SJSA1 (cell line): ENCODE results near the gene TPRX2. TPM values are rescaled to one million over a fixed set of nuclear protein-coding genes. Genes with fewer than 3 reads are reported as not detected.
"Not testable (repeated sequence)": the region's sequence is repeated elsewhere in the genome, so short reads cannot be mapped to it uniquely, and the experiment has no call there.

ENCODE experiments used
- DNase-seq, 2 experiments: peaks; one replicate each; pipeline ENCODE4 v3.0.0-alpha.2; 2015 to 2020; ENCODE audit warnings: low spot score in 2 of 2, low read depth in 1 of 2
- H3K27ac ChIP-seq: fragments of 250-450 bp; sonication (Bioruptor Pico); 2 replicates; pipeline ENCODE4 v1.5.1; 2020; ENCODE audit warnings: mild to moderate bottlenecking, moderate library complexity
- H3K27me3 ChIP-seq: fragments of 250-450 bp; sonication (Bioruptor Pico); replicated peaks from 2 replicates; pipeline ENCODE4 v1.5.1; 2020; ENCODE audit warnings: mild to moderate bottlenecking, moderate library complexity
- H3K36me3 ChIP-seq: fragments of 250-450 bp; sonication (Bioruptor Pico); 2 replicates; pipeline ENCODE4 v1.5.1; 2020; ENCODE audit warnings: mild to moderate bottlenecking
- H3K4me1 ChIP-seq: fragments of 250-450 bp; sonication (Bioruptor Pico); replicated peaks from 2 replicates; pipeline ENCODE4 v1.6.1; 2021; ENCODE audit warnings: mild to moderate bottlenecking
- H3K4me3 ChIP-seq: fragments of 250-450 bp; sonication (Bioruptor Pico); 2 replicates; pipeline ENCODE4 v1.5.1; 2020; ENCODE audit warnings: mild to moderate bottlenecking
- H3K9me3 ChIP-seq: fragments of 250-450 bp; sonication (Bioruptor Pico); replicated peaks from 2 replicates; pipeline ENCODE4 v1.5.1; 2020; ENCODE audit warnings: mild to moderate bottlenecking
- total RNA-seq: library from RNA; depleted of rRNA; stranded (reverse); fragments of >200 nt; shearing (Covaris generic); gene quantifications from 2 replicates; pipeline ENCODE4 v1.2.3, GENCODE V29; 2014; rRNA removed

The TPRX2 gene
- not detected in 2 replicates for total RNA-seq

- not testable (repeated sequence) for H3K4me3 ChIP-seq, H3K36me3 ChIP-seq, H3K9me3 ChIP-seq, H3K27ac ChIP-seq, H3K27me3 ChIP-seq, H3K4me1 ChIP-seq, DNase-seq
Measured at GRCh38 chr19:47858646-47859285, at the start of gene TPRX2. TSS of gene TPRX2 (plus strand) at chr19:47859235. CDS start at chr19:47859247, 12 bp downstream.

- no peak overlapping the region for H3K27ac ChIP-seq
- peak; percentile 24 to 85 for DNase-seq
- H3K4me3 ChIP-seq: no peak overlapping the region
- no peaks in the 10 kb centered on the region for H3K27me3 ChIP-seq
- H3K4me1 ChIP-seq: no peaks in the 10 kb centered on the region
- no peaks in the 10 kb centered on the region for H3K9me3 ChIP-seq
- no peaks in the 10 kb centered on the region for H3K36me3 ChIP-seq
Measured at GRCh38 chr19:47813304-47813994, 45.6 kb upstream of the TPRX2 start.

DNA sequence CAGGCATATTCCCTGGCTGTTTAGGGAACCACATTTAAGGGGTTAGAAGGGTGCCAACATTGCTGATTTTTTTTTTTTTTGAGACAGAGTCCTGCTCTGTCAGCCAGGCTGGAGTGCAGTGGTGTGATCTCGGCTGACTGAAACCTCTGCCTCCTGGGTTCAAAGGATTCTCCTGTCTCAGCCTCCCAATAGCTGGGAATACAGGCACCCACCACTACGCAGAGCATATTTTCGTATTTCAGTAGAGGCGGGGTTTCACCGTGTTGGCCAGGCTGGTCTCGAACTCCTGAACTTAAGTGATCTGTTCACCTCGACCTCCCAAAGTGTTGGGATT lies 45.1 kb upstream of the TPRX2 start:
- H3K4me3 ChIP-seq: no peak overlapping the region
- no peak for DNase-seq
- no peak overlapping the region for H3K27ac ChIP-seq
- H3K9me3 ChIP-seq: no peaks in the 10 kb centered on the region
- H3K4me1 ChIP-seq: no peaks in the 10 kb centered on the region
- H3K27me3 ChIP-seq: peaks cover 1% of the 10 kb centered on the region; the same call in 1 of the 2 replicates
- H3K36me3 ChIP-seq: no peaks in the 10 kb centered on the region

- not testable (repeated sequence) for H3K27ac ChIP-seq, H3K9me3 ChIP-seq, H3K4me3 ChIP-seq, H3K4me1 ChIP-seq, DNase-seq, H3K36me3 ChIP-seq
- H3K27me3 ChIP-seq: peaks cover 16% of the 10 kb centered on the region
Measured at GRCh38 chr19:47816270-47816669, 42.8 kb upstream of the TPRX2 start.

GRCh38 chr19:47818221-47818620 lies 40.8 kb upstream of the TPRX2 start:
- H3K27ac ChIP-seq, DNase-seq, H3K9me3 ChIP-seq, H3K4me3 ChIP-seq, H3K4me1 ChIP-seq, H3K36me3 ChIP-seq: not testable (repeated sequence)
- H3K27me3 ChIP-seq: peaks cover 24% of the 10 kb centered on the region

DNA sequence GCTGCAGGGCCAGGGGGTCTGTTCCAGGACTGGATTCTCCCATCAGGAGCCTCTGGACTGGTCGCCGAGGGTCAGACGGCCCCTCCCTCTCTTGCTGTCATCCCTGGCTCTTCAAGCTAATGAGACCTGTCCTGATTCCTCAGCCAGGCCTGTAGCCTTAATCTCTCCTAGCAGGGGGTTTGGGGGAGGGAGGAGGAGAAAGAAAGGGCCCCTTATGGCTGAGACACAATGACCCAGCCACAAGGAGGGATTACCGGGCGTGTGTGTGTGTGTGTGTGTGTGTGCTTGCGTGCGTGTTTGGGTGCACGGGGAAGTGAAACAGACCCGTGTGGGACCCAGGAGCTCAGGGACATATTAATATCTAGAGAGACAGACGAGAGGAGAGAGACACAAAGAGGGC lies 39.2 kb upstream of the TPRX2 start:
- Histone ChIP-seq H3K9me3 (no peaks in the 10 kb centered on the region), H3K4me3 (no peak overlapping the region), H3K27ac (no peak overlapping the region), H3K36me3 (no peaks in the 10 kb centered on the region), H3K4me1 (no peaks in the 10 kb centered on the region), H3K27me3 (peaks cover 24% of the 10 kb centered on the region)
- no peak for DNase-seq

- Histone ChIP-seq H3K27ac (no peak overlapping the region), H3K4me1 (no peaks in the 10 kb centered on the region), H3K36me3 (no peaks in the 10 kb centered on the region), H3K27me3 (peaks cover 24% of the 10 kb centered on the region), H3K9me3 (no peaks in the 10 kb centered on the region), H3K4me3 (no peak overlapping the region)
- DNase-seq: no peak
Measured at GRCh38 chr19:47820410-47820809, 38.6 kb upstream of the TPRX2 start.

DNA sequence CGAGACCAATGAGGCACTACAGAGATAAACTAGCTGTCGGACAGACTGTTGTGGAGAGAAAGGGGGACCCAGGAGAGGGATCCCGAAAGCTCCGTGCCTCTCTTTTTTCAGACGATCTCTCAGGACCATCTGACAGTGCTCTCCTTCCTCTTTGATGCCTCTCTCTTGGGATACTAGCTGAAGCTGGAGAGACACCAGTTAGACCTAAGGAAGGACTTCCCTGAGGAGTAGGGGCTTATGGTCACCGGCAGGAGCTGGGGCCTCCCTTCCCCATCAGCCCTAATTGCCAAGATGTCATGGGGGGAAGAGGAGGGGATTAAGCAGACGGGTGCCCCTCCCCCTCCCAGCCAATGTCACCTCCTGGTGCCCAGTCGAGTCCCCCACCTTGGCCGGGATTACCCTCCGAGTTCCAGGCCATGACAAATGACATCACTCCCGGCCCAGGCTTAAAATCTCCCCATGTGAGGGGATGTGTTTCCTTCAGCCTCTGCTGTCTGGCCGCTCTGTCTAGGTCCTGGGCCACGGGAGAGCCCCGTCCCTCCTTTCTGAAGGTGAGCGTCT lies 37.5 kb upstream of the TPRX2 start, which contains the start of gene CRX:
Gene CRX, plus strand, starts transcription at position 478 of the 561 bp plus-strand sequence. CDS start 12,507 bp downstream, outside the sequence.
- Histone ChIP-seq H3K27ac (no peak within 1 kb of the TSS), H3K4me1 (no peaks in the 10 kb centered on the region), H3K27me3 (peaks cover 24% of the 10 kb centered on the region), H3K36me3 (no peaks in the 10 kb centered on the region), H3K4me3 (no peak within 1 kb of the TSS), H3K9me3 (no peaks in the 10 kb centered on the region)
- DNase-seq: no peak

GRCh38 chr19:47824396-47824795 lies 34.6 kb upstream of the TPRX2 start:
- no peak for DNase-seq
- no peak overlapping the region for H3K27ac ChIP-seq
- no peaks in the 10 kb centered on the region for H3K9me3 ChIP-seq
- no peak overlapping the region for H3K4me3 ChIP-seq
- H3K36me3 ChIP-seq: no peaks in the 10 kb centered on the region
- H3K27me3 ChIP-seq: peaks cover 28% of the 10 kb centered on the region
- no peaks in the 10 kb centered on the region for H3K4me1 ChIP-seq

GRCh38 chr19:47826800-47827199 lies 32.2 kb upstream of the TPRX2 start:
- H3K9me3 ChIP-seq: no peaks in the 10 kb centered on the region
- no peaks in the 10 kb centered on the region for H3K36me3 ChIP-seq
- H3K4me1 ChIP-seq: no peaks in the 10 kb centered on the region
- no peak for DNase-seq
- no peak overlapping the region for H3K27ac ChIP-seq
- H3K27me3 ChIP-seq: peaks cover 15% of the 10 kb centered on the region
- no peak overlapping the region for H3K4me3 ChIP-seq

GRCh38 chr19:47832723-47833122 lies 26.3 kb upstream of the TPRX2 start:
- H3K4me3 ChIP-seq: no peak overlapping the region

GRCh38 chr19:47836038-47836437 lies 23.0 kb upstream of the TPRX2 start:
- no peak for DNase-seq
- Histone ChIP-seq H3K9me3 (no peaks in the 10 kb centered on the region), H3K27me3 (peaks cover 3% of the 10 kb centered on the region; the same call in 1 of the 2 replicates), H3K27ac (no peak overlapping the region), H3K4me3 (no peak overlapping the region), H3K4me1 (no peaks in the 10 kb centered on the region), H3K36me3 (no peaks in the 10 kb centered on the region)

More at GRCh38 chr19:47832723-47833122, 26.3 kb upstream of the TPRX2 start:
- Histone ChIP-seq H3K4me1 (no peaks in the 10 kb centered on the region), H3K27ac (no peak overlapping the region), H3K36me3 (no peaks in the 10 kb centered on the region), H3K27me3 (peaks cover 15% of the 10 kb centered on the region; the same call in 1 of the 2 replicates), H3K9me3 (no peaks in the 10 kb centered on the region)
- DNase-seq: no peak

- Histone ChIP-seq H3K4me3 (no peak overlapping the region), H3K9me3 (no peaks in the 10 kb centered on the region), H3K36me3 (no peaks in the 10 kb centered on the region), H3K27ac (no peak overlapping the region), H3K4me1 (no peaks in the 10 kb centered on the region), H3K27me3 (peaks cover 6% of the 10 kb centered on the region; the same call in 1 of the 2 replicates)
- no peak for DNase-seq
Measured at GRCh38 chr19:47839411-47839810, 19.6 kb upstream of the TPRX2 start.

GRCh38 chr19:47839913-47840312 lies 19.1 kb upstream of the TPRX2 start:
- Histone ChIP-seq H3K36me3 (no peaks in the 10 kb centered on the region), H3K27me3 (peaks cover 6% of the 10 kb centered on the region; the same call in 1 of the 2 replicates), H3K9me3 (no peaks in the 10 kb centered on the region), H3K4me1 (no peaks in the 10 kb centered on the region), H3K27ac (no peak overlapping the region), H3K4me3 (no peak overlapping the region)
- no peak for DNase-seq
